Measurements from ENCODE around the gene NAPG. TPM values are rescaled to one million over a fixed set of nuclear protein-coding genes. Genes with fewer than 3 reads are reported as not detected.

The NAPG gene
- total RNA-seq, 1 experiment from 2014 or later = 25.8 TPM

- peak; percentile 34; the same call in 1 of the 2 replicates for TF ChIP-seq MAX (CRISPR knock-in tag; IDR thresholded peaks at IDR 0.05)
- TF ChIP-seq GTF2I (CRISPR knock-in tag; conservative IDR thresholded peaks at IDR 0.05) = no peak
- TF ChIP-seq, protein P1, sequence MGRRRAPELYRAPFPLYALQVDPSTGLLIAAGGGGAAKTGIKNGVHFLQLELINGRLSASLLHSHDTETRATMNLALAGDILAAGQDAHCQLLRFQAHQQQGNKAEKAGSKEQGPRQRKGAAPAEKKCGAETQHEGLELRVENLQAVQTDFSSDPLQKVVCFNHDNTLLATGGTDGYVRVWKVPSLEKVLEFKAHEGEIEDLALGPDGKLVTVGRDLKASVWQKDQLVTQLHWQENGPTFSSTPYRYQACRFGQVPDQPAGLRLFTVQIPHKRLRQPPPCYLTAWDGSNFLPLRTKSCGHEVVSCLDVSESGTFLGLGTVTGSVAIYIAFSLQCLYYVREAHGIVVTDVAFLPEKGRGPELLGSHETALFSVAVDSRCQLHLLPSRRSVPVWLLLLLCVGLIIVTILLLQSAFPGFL (CRISPR knock-in tag; IDR thresholded peaks at IDR 0.05; ENCODE audit: borderline replicate concordance) = no peak
- ATAC-seq (peak; percentile 98), DNase-seq (ENCODE audit: low spot score) (peak; percentile 58)
- H3K4me3 Mint-ChIP-seq = no peak overlapping the region
- ChIA-PET POLR2A (no interaction called here), CTCF (interaction anchor here (0.7 to 1.4 kb wide), 5 partner anchors 9 to 389 kb away, joined by 3 read pairs; partner anchors contain the start of gene APCDD1)
- H3K27ac Mint-ChIP-seq = no peak overlapping the region
- H3K36me3 Mint-ChIP-seq = peaks cover 6% of the 10 kb centered on the region; the same call in 1 of the 2 replicates
- H3K9me3 Mint-ChIP-seq = no peaks in the 10 kb centered on the region
- H3K4me1 Mint-ChIP-seq = peaks cover 4% of the 10 kb centered on the region; the same call in 1 of the 2 replicates
- no peaks in the 10 kb centered on the region; the same call in 1 of the 2 replicates for H3K27me3 Mint-ChIP-seq (ENCODE audit: low read depth)
Measured at GRCh38 chr18:10490401-10491165, 35.2 kb upstream of the NAPG start.

DNA sequence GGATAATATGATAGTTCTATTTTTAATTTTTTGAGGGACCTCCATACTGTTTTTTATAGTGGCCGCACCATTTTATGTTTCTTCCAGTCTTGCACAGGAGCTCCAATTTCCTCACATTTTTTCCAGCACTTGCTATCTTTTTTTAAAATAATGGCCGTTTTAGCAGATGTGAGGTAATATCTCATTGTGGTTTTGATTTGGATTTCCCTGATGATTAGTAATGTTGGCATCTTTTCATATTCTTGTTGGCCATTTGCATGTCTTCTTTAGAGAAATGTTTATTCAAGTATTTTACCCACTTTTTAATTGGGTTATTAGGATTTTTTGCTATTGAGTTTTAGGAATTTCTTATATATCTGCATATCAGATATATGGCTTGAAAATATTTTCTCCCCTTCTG is 29.9 kb upstream of the NAPG start:
- POLR2A ChIA-PET = no interaction called here
- ATAC-seq (no peak), DNase-seq (ENCODE audit: low spot score) (no peak)
- TF ChIP-seq ZNF232 (CRISPR knock-in tag; IDR thresholded peaks at IDR 0.05) = no peak
- TF ChIP-seq MXD4 (CRISPR knock-in tag; IDR thresholded peaks at IDR 0.05; ENCODE audit: borderline replicate concordance) = no peak
- TF ChIP-seq, protein P2, sequence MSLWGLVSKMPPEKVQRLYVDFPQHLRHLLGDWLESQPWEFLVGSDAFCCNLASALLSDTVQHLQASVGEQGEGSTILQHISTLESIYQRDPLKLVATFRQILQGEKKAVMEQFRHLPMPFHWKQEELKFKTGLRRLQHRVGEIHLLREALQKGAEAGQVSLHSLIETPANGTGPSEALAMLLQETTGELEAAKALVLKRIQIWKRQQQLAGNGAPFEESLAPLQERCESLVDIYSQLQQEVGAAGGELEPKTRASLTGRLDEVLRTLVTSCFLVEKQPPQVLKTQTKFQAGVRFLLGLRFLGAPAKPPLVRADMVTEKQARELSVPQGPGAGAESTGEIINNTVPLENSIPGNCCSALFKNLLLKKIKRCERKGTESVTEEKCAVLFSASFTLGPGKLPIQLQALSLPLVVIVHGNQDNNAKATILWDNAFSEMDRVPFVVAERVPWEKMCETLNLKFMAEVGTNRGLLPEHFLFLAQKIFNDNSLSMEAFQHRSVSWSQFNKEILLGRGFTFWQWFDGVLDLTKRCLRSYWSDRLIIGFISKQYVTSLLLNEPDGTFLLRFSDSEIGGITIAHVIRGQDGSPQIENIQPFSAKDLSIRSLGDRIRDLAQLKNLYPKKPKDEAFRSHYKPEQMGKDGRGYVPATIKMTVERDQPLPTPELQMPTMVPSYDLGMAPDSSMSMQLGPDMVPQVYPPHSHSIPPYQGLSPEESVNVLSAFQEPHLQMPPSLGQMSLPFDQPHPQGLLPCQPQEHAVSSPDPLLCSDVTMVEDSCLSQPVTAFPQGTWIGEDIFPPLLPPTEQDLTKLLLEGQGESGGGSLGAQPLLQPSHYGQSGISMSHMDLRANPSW (CRISPR knock-in tag; conservative IDR thresholded peaks at IDR 0.05; ENCODE audit: low read depth) = no peak
- no peak for TF ChIP-seq TP53 (CRISPR knock-in tag; IDR thresholded peaks at IDR 0.05)
- no peak for TF ChIP-seq CBFB (CRISPR knock-in tag; IDR thresholded peaks at IDR 0.05; ENCODE audit: low read depth)
- TF ChIP-seq NFATC4 (CRISPR knock-in tag; IDR thresholded peaks at IDR 0.05) = no peak
- TF ChIP-seq, protein P3, sequence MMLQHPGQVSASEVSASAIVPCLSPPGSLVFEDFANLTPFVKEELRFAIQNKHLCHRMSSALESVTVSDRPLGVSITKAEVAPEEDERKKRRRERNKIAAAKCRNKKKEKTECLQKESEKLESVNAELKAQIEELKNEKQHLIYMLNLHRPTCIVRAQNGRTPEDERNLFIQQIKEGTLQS (CRISPR knock-in tag; conservative IDR thresholded peaks at IDR 0.05) = no peak
- TF ChIP-seq ZNF423 (CRISPR knock-in tag; IDR thresholded peaks at IDR 0.05) = no peak
- TF ChIP-seq, protein P4, sequence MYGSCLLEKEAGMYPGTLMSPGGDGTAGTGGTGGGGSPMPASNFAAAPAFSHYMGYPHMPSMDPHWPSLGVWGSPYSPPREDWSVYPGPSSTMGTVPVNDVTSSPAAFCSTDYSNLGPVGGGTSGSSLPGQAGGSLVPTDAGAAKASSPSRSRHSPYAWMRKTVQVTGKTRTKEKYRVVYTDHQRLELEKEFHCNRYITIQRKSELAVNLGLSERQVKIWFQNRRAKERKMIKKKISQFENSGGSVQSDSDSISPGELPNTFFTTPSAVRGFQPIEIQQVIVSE (CRISPR knock-in tag; IDR thresholded peaks at IDR 0.05; ENCODE audit: borderline replicate concordance) = no peak
- TF ChIP-seq FOXK1 (CRISPR knock-in tag; IDR thresholded peaks at IDR 0.05) = no peak
- no peak for TF ChIP-seq FOXP1 (CRISPR knock-in tag; IDR thresholded peaks at IDR 0.05; ENCODE audit: borderline replicate concordance)
- TF ChIP-seq GRHL2 (CRISPR knock-in tag; IDR thresholded peaks at IDR 0.05; ENCODE audit: insufficient replicate concordance, severe bottlenecking) = no peak
- TF ChIP-seq GABPB1 (CRISPR knock-in tag; IDR thresholded peaks at IDR 0.05) = no peak
- TF ChIP-seq SOX15 (CRISPR knock-in tag; IDR thresholded peaks at IDR 0.05) = no peak
- CTCF ChIA-PET = no interaction called here
- Mint-ChIP-seq H3K9me3 (0 out of 2 replicates have a peak, but pooled peaks cover 3% of the 10 kb centered on the region), H3K4me3 (no peak overlapping the region), H3K27ac (no peak overlapping the region), H3K36me3 (no peaks in the 10 kb centered on the region), H3K27me3 (ENCODE audit: low read depth) (no peaks in the 10 kb centered on the region; the same call in 1 of the 2 replicates), H3K4me1 (no peaks in the 10 kb centered on the region)
